GM12878 (cell line): Measurements from ENCODE around the gene TREH. TPM values are rescaled to one million over a fixed set of nuclear protein-coding genes. Genes with fewer than 3 reads are reported as not detected.

Experiments
- ATAC-seq: fragments of 200-7000 bp; cut with Tn5 transposase; 3 replicates; pipeline ENCODE4 v1.9.1; 2020; ENCODE audit warnings: mild to moderate bottlenecking, moderate library complexity
- BruUV-seq: library from RNA; stranded (reverse); fragments of 400-500 nt; replicated peaks from 2 replicates; lab custom pipeline; 2021; lab: Mats Ljungman, UMichigan
- CTCF ChIA-PET: fragments of 300-600 bp; sonication (Branson Sonifier 250); formaldehyde crosslinking; extraction: SDS; loops from one replicate; lab custom pipeline; 2021; ENCODE audit warnings: inconsistent platforms; lab: Yijun Ruan, JAX
- POLR2A ChIA-PET: fragments of 350-600 bp; formaldehyde crosslinking; extraction: SDS; loops from one replicate; lab custom pipeline; 2021; ENCODE audit warnings: inconsistent platforms; lab: Charles Lee
- RAD21 ChIA-PET: fragments of 300-600 bp; sonication (Branson Sonifier 250); formaldehyde crosslinking; loops from one replicate; lab custom pipeline; 2023; ENCODE audit warnings: antibody characterized with exemption; ENCODE audit not compliant: unreplicated experiment; lab: Charles Lee
- SMC1A ChIA-PET: fragments of 300-600 bp; sonication (Branson Sonifier 250); formaldehyde crosslinking; loops from one replicate; lab custom pipeline; 2023; ENCODE audit not compliant: unreplicated experiment, uncharacterized antibody; lab: Charles Lee
- DNase-seq: peaks from one replicate; pipeline ENCODE4 v3.0.0-alpha.2; 2011; ENCODE audit warnings: low read depth, low spot score
- FAIRE-seq: peaks from 3 replicates; lab custom pipeline; 2011; peaks lifted over from hg19 to GRCh38; lab: Jason Lieb, UNC
- H2AFZ ChIP-seq: 2 replicates; pipeline ENCODE4 v1.6.0; 2011; ENCODE audit warnings: low read depth, low read length, control low read depth; ENCODE audit not compliant: control insufficient read depth
- H3K27ac ChIP-seq: 2 replicates; pipeline ENCODE4 v1.5.1; 2011; ENCODE audit warnings: control low read depth; ENCODE audit not compliant: control insufficient read depth, insufficient read depth
- H3K27me3 ChIP-seq, 2 experiments: replicated peaks in 1 of 2; 2 replicates each; pipeline versions ENCODE4 v1.6.0 to v1.6.1; 2011; ENCODE audit warnings: low read length in 1 of 2; ENCODE audit not compliant: control insufficient read depth in 2 of 2, insufficient read depth in 2 of 2
- H3K36me3 ChIP-seq, 2 experiments: 2 replicates each; pipeline ENCODE4 v1.5.1; 2011; ENCODE audit warnings: low read length in 1 of 2; ENCODE audit not compliant: control insufficient read depth in 2 of 2, insufficient read depth in 2 of 2
- H3K4me1 ChIP-seq: 2 replicates; pipeline ENCODE4 v1.6.1; 2011; ENCODE audit warnings: mild to moderate bottlenecking, low read length, moderate library complexity, mixed read lengths; ENCODE audit not compliant: control insufficient read depth, insufficient read depth
- H3K4me2 ChIP-seq: 2 replicates; pipeline ENCODE4 v1.6.0; 2011; ENCODE audit warnings: control low read depth; ENCODE audit not compliant: control insufficient read depth, insufficient read depth
- H3K4me3 ChIP-seq: fragments of 200-600 bp; sonication (generic); 2 replicates; pipeline ENCODE4 v1.5.1; 2016
- H3K79me2 ChIP-seq: 2 replicates; pipeline ENCODE4 v1.6.0; 2011; ENCODE audit warnings: low read length; ENCODE audit not compliant: control insufficient read depth, insufficient read depth
- H3K9ac ChIP-seq: 2 replicates; pipeline ENCODE4 v1.8.0; 2011; ENCODE audit warnings: low read length, control low read depth, mixed read lengths; ENCODE audit not compliant: control insufficient read depth, insufficient read depth
- H3K9me3 ChIP-seq: replicated peaks from 3 replicates; pipeline ENCODE4 v1.5.1; 2011; ENCODE audit warnings: mild to moderate bottlenecking, low read length; ENCODE audit not compliant: control insufficient read depth, insufficient read depth
- H4K20me1 ChIP-seq: 2 replicates; pipeline ENCODE4 v1.6.0; 2011; ENCODE audit not compliant: control insufficient read depth, insufficient read depth
- BACH1 ChIP-seq: fragments of 450-650 bp; IDR thresholded peaks from 2 replicates; pipeline ENCODE4 v1.6.1; 2017; ENCODE audit warnings: mild to moderate bottlenecking, borderline replicate concordance
- BMI1 ChIP-seq: fragments of 450-650 bp; IDR thresholded peaks from 2 replicates; pipeline ENCODE4 v1.6.1; 2016; ENCODE audit warnings: mild to moderate bottlenecking, moderate library complexity, borderline replicate concordance
- MEF2B ChIP-seq: fragments of 450-650 bp; IDR thresholded peaks from 2 replicates; pipeline ENCODE4 v1.6.1; 2018; ENCODE audit warnings: mild to moderate bottlenecking, moderate library complexity; ENCODE audit not compliant: partially characterized antibody, poor library complexity, severe bottlenecking
- PML ChIP-seq: IDR thresholded peaks from 2 replicates; pipeline ENCODE4 v1.6.1; 2012; ENCODE audit warnings: low read length, inconsistent platforms
- RAD21 ChIP-seq: IDR thresholded peaks from 2 replicates; pipeline ENCODE4 v1.6.1; 2011; ENCODE audit warnings: mild to moderate bottlenecking, low read depth, low read length, moderate library complexity; ENCODE audit not compliant: insufficient read depth
- RAD51 ChIP-seq: fragments of 450-650 bp; IDR thresholded peaks from 2 replicates; pipeline ENCODE4 v1.6.1; 2016; ENCODE audit warnings: moderate library complexity, mild to moderate bottlenecking, inconsistent platforms
- SMAD1 ChIP-seq: fragments of 450-650 bp; IDR thresholded peaks from 2 replicates; pipeline ENCODE4 v1.6.1; 2018; ENCODE audit warnings: mild to moderate bottlenecking, low read depth; ENCODE audit not compliant: partially characterized antibody
- SMARCA5 ChIP-seq: fragments of 450-650 bp; IDR thresholded peaks from 2 replicates; pipeline ENCODE4 v1.6.1; 2017; ENCODE audit warnings: mild to moderate bottlenecking
- SMC3 ChIP-seq: IDR thresholded peaks from 2 replicates; pipeline ENCODE4 v1.6.1; 2011; ENCODE audit warnings: low read length, improper control_type of control experiment, borderline replicate concordance
- STAT3 ChIP-seq: IDR thresholded peaks from 2 replicates; pipeline ENCODE4 v1.6.1; 2011; ENCODE audit warnings: low read depth, low read length, improper control_type of control experiment
- TAF1 ChIP-seq: IDR thresholded peaks from 2 replicates; pipeline ENCODE4 v1.6.1; 2011; ENCODE audit warnings: mild to moderate bottlenecking, low read depth, low read length, borderline replicate concordance
- ZNF207 ChIP-seq: fragments of 450-650 bp; IDR thresholded peaks from 2 replicates; pipeline ENCODE4 v1.6.1; 2014; ENCODE audit warnings: antibody characterized with exemption, mild to moderate bottlenecking, borderline replicate concordance
- WGBS: methylation state at CpG from one replicate; pipeline ENCODE4 v1.1.6; 2016; ENCODE audit warnings: low lambda C conversion rate; ENCODE audit not compliant: insufficient replicate concordance, insufficient coverage; ENCODE audit errors: missing lambda C conversion rate; 5-methylcytosine and 5-hydroxymethylcytosine counted together
- in situ Hi-C: fragments of 300-500 bp; cut with MboI; formaldehyde crosslinking; loops from 9 replicates; pipeline ENCODE4 v1.14.3; 2018; ENCODE audit warnings: mixed read lengths
- intact Hi-C: fragments of 100-400 bp; cut with micrococcal nuclease; formaldehyde crosslinking; loops from one replicate; pipeline ENCODE4 v1.14.2; 2022; ENCODE audit not compliant: unreplicated experiment
- polyA plus RNA-seq, 11 experiments: library from polyadenylated mRNA; depleted of rRNA in 4 of 11; unstranded in 6 of 11; stranded (reverse) in 5 of 11; fragments of >200 nt; fragmentation: Nextera tagmentation in 4 of 11; fragmentation: Illumina TruSeq in 1 of 11; extraction: Ambion mirVana in 4 of 11; extraction: Trizol in 1 of 11; gene quantifications; 1 replicate in 1 of 11; 2 replicates in 10 of 11; pipeline versions ENCODE4 v1.2.1 to v1.2.3, GENCODE V29; 2011 to 2016; ENCODE audit warnings: inconsistent platforms in 2 of 11, missing spikeins in 2 of 11, low read depth in 1 of 11
- total RNA-seq, 4 experiments: library from RNA; depleted of rRNA in 3 of 4; stranded (reverse); fragments of >200 nt in 3 of 4; fragmentation: Illumina TruSeq in 1 of 4; extraction: Trizol in 1 of 4; gene quantifications; 2 replicates each; pipeline versions ENCODE4 v1.2.1 to v1.2.3, GENCODE V29; 2013 to 2021
- TF ChIP-seq, protein P1 (sequence below): IDR thresholded peaks from 2 replicates; pipeline ENCODE4 v1.6.1; 2012; ENCODE audit warnings: mild to moderate bottlenecking, low read depth, low read length
- TF ChIP-seq, protein P2 (sequence below): fragments of 450-650 bp; IDR thresholded peaks from 2 replicates; pipeline ENCODE4 v1.6.1; 2017; ENCODE audit warnings: mild to moderate bottlenecking, moderate library complexity
- TF ChIP-seq, protein P3 (sequence below): fragments of 450-650 bp; conservative IDR thresholded peaks from 2 replicates; pipeline ENCODE4 v1.6.1; 2017; ENCODE audit warnings: mild to moderate bottlenecking, moderate library complexity

TREH gene
- total and polyA plus RNA-seq, 10 of the 15 experiments (the other 5 are each of a cell fraction or from before 2014, with no cell fraction given) = not detected

DNA sequence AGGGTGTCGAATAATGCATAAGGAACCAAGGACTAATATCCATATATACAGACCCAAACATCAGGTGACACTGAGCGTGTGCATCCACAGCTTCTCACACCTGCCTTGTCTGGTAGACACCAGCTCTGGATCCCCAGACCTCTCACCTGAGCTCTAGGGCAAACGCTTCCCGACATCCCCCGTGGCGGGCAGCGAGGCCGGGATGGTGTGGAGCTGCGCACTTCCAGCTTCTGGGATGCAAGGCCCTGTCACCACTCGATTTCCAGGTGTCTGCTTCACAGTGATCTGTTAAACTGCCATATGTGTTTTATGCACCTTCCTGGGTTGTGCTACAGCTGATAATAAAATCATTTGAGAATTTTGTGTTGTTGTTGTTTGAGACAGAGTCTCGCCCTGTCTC, 15.3 kb upstream of the TREH start:
- peaks cover 9% of the 10 kb centered on the region; the same call in 2 of the 3 replicates for H3K9me3 ChIP-seq
- in situ Hi-C loops (no loop called here), intact Hi-C loops (loop anchor here (2.0 to 5.0 kb wide), 3 partner anchors 38 to 234 kb away; no protein-coding TSS in a partner anchor)
- no peak for TF ChIP-seq BMI1
- no peak for TF ChIP-seq SMARCA5
- TF ChIP-seq STAT3 = no peak
- TF ChIP-seq, protein P1, sequence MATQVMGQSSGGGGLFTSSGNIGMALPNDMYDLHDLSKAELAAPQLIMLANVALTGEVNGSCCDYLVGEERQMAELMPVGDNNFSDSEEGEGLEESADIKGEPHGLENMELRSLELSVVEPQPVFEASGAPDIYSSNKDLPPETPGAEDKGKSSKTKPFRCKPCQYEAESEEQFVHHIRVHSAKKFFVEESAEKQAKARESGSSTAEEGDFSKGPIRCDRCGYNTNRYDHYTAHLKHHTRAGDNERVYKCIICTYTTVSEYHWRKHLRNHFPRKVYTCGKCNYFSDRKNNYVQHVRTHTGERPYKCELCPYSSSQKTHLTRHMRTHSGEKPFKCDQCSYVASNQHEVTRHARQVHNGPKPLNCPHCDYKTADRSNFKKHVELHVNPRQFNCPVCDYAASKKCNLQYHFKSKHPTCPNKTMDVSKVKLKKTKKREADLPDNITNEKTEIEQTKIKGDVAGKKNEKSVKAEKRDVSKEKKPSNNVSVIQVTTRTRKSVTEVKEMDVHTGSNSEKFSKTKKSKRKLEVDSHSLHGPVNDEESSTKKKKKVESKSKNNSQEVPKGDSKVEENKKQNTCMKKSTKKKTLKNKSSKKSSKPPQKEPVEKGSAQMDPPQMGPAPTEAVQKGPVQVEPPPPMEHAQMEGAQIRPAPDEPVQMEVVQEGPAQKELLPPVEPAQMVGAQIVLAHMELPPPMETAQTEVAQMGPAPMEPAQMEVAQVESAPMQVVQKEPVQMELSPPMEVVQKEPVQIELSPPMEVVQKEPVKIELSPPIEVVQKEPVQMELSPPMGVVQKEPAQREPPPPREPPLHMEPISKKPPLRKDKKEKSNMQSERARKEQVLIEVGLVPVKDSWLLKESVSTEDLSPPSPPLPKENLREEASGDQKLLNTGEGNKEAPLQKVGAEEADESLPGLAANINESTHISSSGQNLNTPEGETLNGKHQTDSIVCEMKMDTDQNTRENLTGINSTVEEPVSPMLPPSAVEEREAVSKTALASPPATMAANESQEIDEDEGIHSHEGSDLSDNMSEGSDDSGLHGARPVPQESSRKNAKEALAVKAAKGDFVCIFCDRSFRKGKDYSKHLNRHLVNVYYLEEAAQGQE = no peak
- TF ChIP-seq MEF2B = no peak
- no peak for TF ChIP-seq PML
- TF ChIP-seq, protein P2, sequence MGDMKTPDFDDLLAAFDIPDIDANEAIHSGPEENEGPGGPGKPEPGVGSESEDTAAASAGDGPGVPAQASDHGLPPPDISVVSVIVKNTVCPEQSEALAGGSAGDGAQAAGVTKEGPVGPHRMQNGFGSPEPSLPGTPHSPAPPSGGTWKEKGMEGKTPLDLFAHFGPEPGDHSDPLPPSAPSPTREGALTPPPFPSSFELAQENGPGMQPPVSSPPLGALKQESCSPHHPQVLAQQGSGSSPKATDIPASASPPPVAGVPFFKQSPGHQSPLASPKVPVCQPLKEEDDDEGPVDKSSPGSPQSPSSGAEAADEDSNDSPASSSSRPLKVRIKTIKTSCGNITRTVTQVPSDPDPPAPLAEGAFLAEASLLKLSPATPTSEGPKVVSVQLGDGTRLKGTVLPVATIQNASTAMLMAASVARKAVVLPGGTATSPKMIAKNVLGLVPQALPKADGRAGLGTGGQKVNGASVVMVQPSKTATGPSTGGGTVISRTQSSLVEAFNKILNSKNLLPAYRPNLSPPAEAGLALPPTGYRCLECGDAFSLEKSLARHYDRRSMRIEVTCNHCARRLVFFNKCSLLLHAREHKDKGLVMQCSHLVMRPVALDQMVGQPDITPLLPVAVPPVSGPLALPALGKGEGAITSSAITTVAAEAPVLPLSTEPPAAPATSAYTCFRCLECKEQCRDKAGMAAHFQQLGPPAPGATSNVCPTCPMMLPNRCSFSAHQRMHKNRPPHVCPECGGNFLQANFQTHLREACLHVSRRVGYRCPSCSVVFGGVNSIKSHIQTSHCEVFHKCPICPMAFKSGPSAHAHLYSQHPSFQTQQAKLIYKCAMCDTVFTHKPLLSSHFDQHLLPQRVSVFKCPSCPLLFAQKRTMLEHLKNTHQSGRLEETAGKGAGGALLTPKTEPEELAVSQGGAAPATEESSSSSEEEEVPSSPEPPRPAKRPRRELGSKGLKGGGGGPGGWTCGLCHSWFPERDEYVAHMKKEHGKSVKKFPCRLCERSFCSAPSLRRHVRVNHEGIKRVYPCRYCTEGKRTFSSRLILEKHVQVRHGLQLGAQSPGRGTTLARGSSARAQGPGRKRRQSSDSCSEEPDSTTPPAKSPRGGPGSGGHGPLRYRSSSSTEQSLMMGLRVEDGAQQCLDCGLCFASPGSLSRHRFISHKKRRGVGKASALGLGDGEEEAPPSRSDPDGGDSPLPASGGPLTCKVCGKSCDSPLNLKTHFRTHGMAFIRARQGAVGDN = no peak
- no peak for TF ChIP-seq BACH1
- TF ChIP-seq SMC3 = no peak
- TF ChIP-seq SMAD1 = no peak
- no peak for TF ChIP-seq RAD51
- no peak for TF ChIP-seq RAD21
- TF ChIP-seq TAF1 = no peak
- TF ChIP-seq, protein P3, sequence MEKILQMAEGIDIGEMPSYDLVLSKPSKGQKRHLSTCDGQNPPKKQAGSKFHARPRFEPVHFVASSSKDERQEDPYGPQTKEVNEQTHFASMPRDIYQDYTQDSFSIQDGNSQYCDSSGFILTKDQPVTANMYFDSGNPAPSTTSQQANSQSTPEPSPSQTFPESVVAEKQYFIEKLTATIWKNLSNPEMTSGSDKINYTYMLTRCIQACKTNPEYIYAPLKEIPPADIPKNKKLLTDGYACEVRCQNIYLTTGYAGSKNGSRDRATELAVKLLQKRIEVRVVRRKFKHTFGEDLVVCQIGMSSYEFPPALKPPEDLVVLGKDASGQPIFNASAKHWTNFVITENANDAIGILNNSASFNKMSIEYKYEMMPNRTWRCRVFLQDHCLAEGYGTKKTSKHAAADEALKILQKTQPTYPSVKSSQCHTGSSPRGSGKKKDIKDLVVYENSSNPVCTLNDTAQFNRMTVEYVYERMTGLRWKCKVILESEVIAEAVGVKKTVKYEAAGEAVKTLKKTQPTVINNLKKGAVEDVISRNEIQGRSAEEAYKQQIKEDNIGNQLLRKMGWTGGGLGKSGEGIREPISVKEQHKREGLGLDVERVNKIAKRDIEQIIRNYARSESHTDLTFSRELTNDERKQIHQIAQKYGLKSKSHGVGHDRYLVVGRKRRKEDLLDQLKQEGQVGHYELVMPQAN = no peak
- no peak for TF ChIP-seq ZNF207
- H3K27ac ChIP-seq = peak overlapping the region; percentile 7
- H2AFZ ChIP-seq = no peak overlapping the region
- CTCF ChIA-PET = interaction anchor here (0.7 to 5.8 kb wide), 6 partner anchors 10 to 200 kb away, joined by 3 to 68 read pairs (median 3); partner anchors contain the start of genes CXCR5 and DDX6
- no peaks in the 10 kb centered on the region for H3K36me3 ChIP-seq
- no TSS peak for BruUV-seq
- WGBS = 89% methylated on average over 11 of the region's 11 CpGs
- no peaks in the 10 kb centered on the region for H3K27me3 ChIP-seq
- RAD21 ChIA-PET = interaction anchor here (1.0 to 4.2 kb wide), 7 partner anchors 90 to 201 kb away, joined by 5 to 26 read pairs (median 6); partner anchors contain the start of genes CXCR5 and DDX6
- no peaks in the 10 kb centered on the region for H4K20me1 ChIP-seq
- SMC1A ChIA-PET = interaction anchor here (0.6 to 2.6 kb wide), 14 partner anchors 9 to 239 kb away, joined by 3 to 11 read pairs (median 3); partner anchors contain the start of gene CXCR5
- no peaks in the 10 kb centered on the region for H3K79me2 ChIP-seq
- no peak overlapping the region for H3K9ac ChIP-seq
- H3K4me2 ChIP-seq = no peak overlapping the region; the same call in 1 of the 2 replicates
- POLR2A ChIA-PET = interaction anchor here (0.6 to 1.5 kb wide), 5 partner anchors 98 to 648 kb away, joined by 3 read pairs; no protein-coding TSS in a partner anchor
- peaks cover 55% of the 10 kb centered on the region for H3K4me1 ChIP-seq
- no peak overlapping the region for H3K4me3 ChIP-seq
- no peak for DNase-seq
- FAIRE-seq = no peak
- no peak for ATAC-seq
